HG02610 (cell line): Measurements from ENCODE around the gene PCSK5.

ENCODE experiments used
- ATAC-seq: cut with Tn5 transposase; IDR thresholded peaks from one replicate; pipeline ENCODE4 v1.9.1; 2021; ENCODE audit warnings: mild to moderate bottlenecking, moderate library complexity; ENCODE audit not compliant: unreplicated experiment

The PCSK5 gene

GRCh38 chr9:76221423-76221822 is 330.9 kb downstream of the PCSK5 start:
- no peak for ATAC-seq

GRCh38 chr9:76223749-76224340 is 333.4 kb downstream of the PCSK5 start:
- no peak for ATAC-seq

GRCh38 chr9:76227156-76227555 is 336.7 kb downstream of the PCSK5 start:
- no peak for ATAC-seq

GRCh38 chr9:76231001-76231400 is 340.5 kb downstream of the PCSK5 start:
- ATAC-seq, result no peak

GRCh38 chr9:76232861-76233489 is 342.5 kb downstream of the PCSK5 start:
- no peak for ATAC-seq

GRCh38 chr9:76240578-76240977 is 350.1 kb downstream of the PCSK5 start:
- ATAC-seq, result no peak

- ATAC-seq, result no peak
Observed at GRCh38 chr9:76245518-76245917, 355.0 kb downstream of the PCSK5 start.

- no peak for ATAC-seq
Observed at GRCh38 chr9:76246680-76247079, 356.2 kb downstream of the PCSK5 start.

GRCh38 chr9:76247426-76247825 is 357.0 kb downstream of the PCSK5 start:
- no peak for ATAC-seq

- ATAC-seq, result no peak
Observed at GRCh38 chr9:76249309-76249708, 358.8 kb downstream of the PCSK5 start.

- ATAC-seq, result no peak
Observed at GRCh38 chr9:76255781-76256455, 365.4 kb downstream of the PCSK5 start.

- ATAC-seq, result no peak
Observed at GRCh38 chr9:76257311-76257710, 366.8 kb downstream of the PCSK5 start.

GRCh38 chr9:76266649-76267283 is 376.3 kb downstream of the PCSK5 start:
- no peak for ATAC-seq

GRCh38 chr9:76267284-76267652 is 376.8 kb downstream of the PCSK5 start:
- ATAC-seq, result no peak

- no peak for ATAC-seq
Observed at GRCh38 chr9:76269789-76270188, 379.3 kb downstream of the PCSK5 start.

- no peak for ATAC-seq
Observed at GRCh38 chr9:76271755-76272154, 381.3 kb downstream of the PCSK5 start.

GRCh38 chr9:76289042-76289441 is 398.6 kb downstream of the PCSK5 start:
- ATAC-seq, result no peak

- no peak for ATAC-seq
Observed at GRCh38 chr9:76289703-76290102, 399.2 kb downstream of the PCSK5 start.

- ATAC-seq, result no peak
Observed at GRCh38 chr9:76290555-76290954, 400.1 kb downstream of the PCSK5 start.

GRCh38 chr9:76292246-76292645 is 401.8 kb downstream of the PCSK5 start:
- no peak for ATAC-seq

GRCh38 chr9:76292658-76293057 is 402.2 kb downstream of the PCSK5 start:
- ATAC-seq, result no peak

- ATAC-seq, result no peak
Observed at GRCh38 chr9:76294301-76294700, 403.8 kb downstream of the PCSK5 start.
